Activated CD8-positive, alpha-beta memory T cell treated with anti-CD3 and anti-CD28 coated beads, Interleukin-2, amount 50 U/mL, for 24 hours (primary cell): Measurements from ENCODE around the gene SP110.
"Not testable (repeated sequence)": the region's sequence is repeated elsewhere in the genome, so short reads cannot be mapped to it uniquely, and the experiment has no call there.

ENCODE experiments used
- DNase-seq: peaks from one replicate; pipeline ENCODE4 v3.0.0-alpha.2; 2020; ENCODE audit errors: extremely low read depth

The SP110 gene

GRCh38 chr2:230219419-230220331, at the start of gene SP110:
Gene SP110, minus strand, starts transcription at chr2:230219984. Its CDS starts 3,057 bp downstream, at chr2:230216927.
- peak; percentile 60 for DNase-seq

- no peak for DNase-seq
Measured at GRCh38 chr2:230268606-230269243, 48.9 kb upstream of the SP110 start.

- no peak for DNase-seq
Measured at GRCh38 chr2:230267556-230267955, 47.8 kb upstream of the SP110 start.

- DNase-seq, result no peak
Measured at GRCh38 chr2:230267059-230267458, 47.3 kb upstream of the SP110 start.

- no peak for DNase-seq
Measured at GRCh38 chr2:230266638-230267037, 46.9 kb upstream of the SP110 start.

GRCh38 chr2:230264945-230265344, 45.2 kb upstream of the SP110 start:
- DNase-seq, result not testable (repeated sequence)

GRCh38 chr2:230262246-230262645, 42.5 kb upstream of the SP110 start:
- no peak for DNase-seq

GRCh38 chr2:230258483-230258882, 38.7 kb upstream of the SP110 start:
- no peak for DNase-seq

GRCh38 chr2:230256733-230257332, 37.0 kb upstream of the SP110 start:
- no peak for DNase-seq

- DNase-seq, result no peak
Measured at GRCh38 chr2:230254152-230254881, 34.5 kb upstream of the SP110 start.

GRCh38 chr2:230250231-230250630, 30.4 kb upstream of the SP110 start:
- DNase-seq, result no peak

- no peak for DNase-seq
Measured at GRCh38 chr2:230246206-230246605, 26.4 kb upstream of the SP110 start.

GRCh38 chr2:230244211-230244610, 24.4 kb upstream of the SP110 start:
- no peak for DNase-seq

GRCh38 chr2:230234845-230235244, 15.1 kb upstream of the SP110 start:
- DNase-seq, result no peak

- no peak for DNase-seq
Measured at GRCh38 chr2:230234122-230234722, 14.4 kb upstream of the SP110 start.

GRCh38 chr2:230231251-230231650, 11.5 kb upstream of the SP110 start:
- no peak for DNase-seq

- no peak for DNase-seq
Measured at GRCh38 chr2:230230496-230231200, 10.9 kb upstream of the SP110 start.

GRCh38 chr2:230230087-230230486, 10.3 kb upstream of the SP110 start:
- no peak for DNase-seq

- no peak for DNase-seq
Measured at GRCh38 chr2:230227216-230227615, 7.4 kb upstream of the SP110 start.

- DNase-seq, result no peak
Measured at GRCh38 chr2:230226051-230226551, 6.3 kb upstream of the SP110 start.

- DNase-seq, result peak; percentile 58
Measured at GRCh38 chr2:230225486-230225885, 5.7 kb upstream of the SP110 start, which contains the start of gene SP140. Gene SP140, plus strand, starts transcription at chr2:230225736. Its CDS starts 109 bp downstream, at chr2:230225845.
